Aorta (tissue), 5 donors: Measurements from ENCODE around the gene HOGA1. TPM values are rescaled to one million over a fixed set of nuclear protein-coding genes. Genes with fewer than 3 reads are reported as not detected.
"Not testable (repeated sequence)": the region's sequence is repeated elsewhere in the genome, so short reads cannot be mapped to it uniquely, and the experiment has no call there.

ENCODE experiments used
- ATAC-seq: fragments of 200-7000 bp; cut with Tn5 transposase; one replicate; pipeline ENCODE4 v1.9.1; 2022; ENCODE audit warnings: moderate library complexity; ENCODE audit not compliant: low FRiP score
- DNase-seq, 2 donors: peaks; one replicate each; pipeline ENCODE4 v3.0.0-alpha.2; 2020
- H3K27ac ChIP-seq, 2 donors: one replicate each; pipeline ENCODE4 v1.5.1; 2013; ENCODE audit warnings: low read length in 2 of 2, mild to moderate bottlenecking in 2 of 2, moderate library complexity in 2 of 2, control low read depth in 1 of 2, inconsistent platforms in 1 of 2, low read depth in 1 of 2
- H3K27me3 ChIP-seq, 2 donors: one replicate each; pipeline ENCODE4 v1.6.1; 2013; ENCODE audit warnings: control low read depth in 1 of 2, low read length in 1 of 2, mild to moderate bottlenecking in 1 of 2, moderate library complexity in 1 of 2; ENCODE audit not compliant: insufficient read depth in 2 of 2, control insufficient read depth in 1 of 2
- H3K36me3 ChIP-seq, 2 donors: one replicate each; pipeline ENCODE4 v1.6.1; 2013; ENCODE audit warnings: control low read depth in 1 of 2, low read length in 1 of 2, mild to moderate bottlenecking in 1 of 2; ENCODE audit not compliant: insufficient read depth in 2 of 2, control insufficient read depth in 1 of 2
- H3K4me1 ChIP-seq, 2 donors: one replicate each; pipeline ENCODE4 v1.6.1; 2013; ENCODE audit warnings: low read length in 2 of 2, control low read depth in 1 of 2, mild to moderate bottlenecking in 1 of 2, moderate library complexity in 1 of 2; ENCODE audit not compliant: insufficient read depth in 2 of 2, control insufficient read depth in 1 of 2
- H3K4me3 ChIP-seq, 2 donors: one replicate each; pipeline ENCODE4 v1.5.1; 2013; ENCODE audit warnings: low read length in 2 of 2, control low read depth in 1 of 2, mild to moderate bottlenecking in 1 of 2
- H3K9me3 ChIP-seq: one replicate; pipeline ENCODE4 v1.6.1; 2013; ENCODE audit warnings: mild to moderate bottlenecking, low read length; ENCODE audit not compliant: control insufficient read depth
- WGBS, 2 donors: extraction: QIAGEN DNeasy Blood & Tissue Kit; methylation state at CpG; one replicate each; pipeline ENCODE4 v1.1.7; 2013; 5-methylcytosine and 5-hydroxymethylcytosine counted together
- intact Hi-C, 2 donors: fragments of 100-400 bp; cut with DNase I; formaldehyde crosslinking; loops; one replicate each; pipeline versions ENCODE4 v1.14.2 to v1.15.0; 2022
- polyA plus RNA-seq, 2 donors: library from polyadenylated mRNA; stranded (reverse); fragments of 200-250 nt; gene quantifications; one replicate each; pipeline ENCODE4 v1.2.3, GENCODE V29; 2013
- total RNA-seq, 2 donors: library from RNA; stranded (reverse); fragmentation: NEBNext Ultra II Directional; extraction: Animal tissue kit (Norgen Biotek cat#: 25700); gene quantifications; one replicate each; pipeline ENCODE4 v1.2.1, GENCODE V29; 2021
- donor health status: healthy with polysubstance abuse.
- donor health status: Bipolar disorder and iron deficiency.
- donor health status: DM: no; HTN: no; CAD: no.
- donor health status: DM: no; HTN: no; CAD: no.
- donor health status: DM: yes; HTN: yes; CAD: no.

The HOGA1 gene
- total and polyA plus RNA-seq, 4 donors, result 1.9 to 4.6 (median 3.9) TPM

GRCh38 chr10:97573021-97573420 lies 11.2 kb upstream of the HOGA1 start:
- intact Hi-C loops, result loop anchor here in 1 of 2 donors (2.0 kb wide), 1 partner anchor 38 kb away; no protein-coding TSS in a partner anchor
- H3K9me3 ChIP-seq, result no peaks in the 10 kb centered on the region
- peaks cover 2 to 6% of the 10 kb centered on the region in 2 donors for H3K36me3 ChIP-seq
- ATAC-seq (no peak), DNase-seq (peak in 1 of 2 donors; percentile 31)
- H3K27me3 ChIP-seq, result no peaks in the 10 kb centered on the region
- WGBS, 2 donors, result 96 to 97% methylated on average over 2 of the region's 2 CpGs
- no peak overlapping the region for H3K4me3 ChIP-seq
- no peak overlapping the region for H3K27ac ChIP-seq
- H3K4me1 ChIP-seq, result no peaks in the 10 kb centered on the region

GRCh38 chr10:97573672-97574071 lies 10.5 kb upstream of the HOGA1 start:
- intact Hi-C loops, result loop anchor here (1.0 to 2.0 kb wide), 2 partner anchors 23 to 37 kb away; no protein-coding TSS in a partner anchor
- WGBS, 2 donors, result 75 to 76% methylated on average over 2 of the region's 2 CpGs

GRCh38 chr10:97574374-97575126 lies 9.6 kb upstream of the HOGA1 start:
- intact Hi-C loops, result loop anchor here in 1 of 2 donors (1.0 kb wide), 1 partner anchor 22 kb away; no protein-coding TSS in a partner anchor
- no peaks in the 10 kb centered on the region for H3K27me3 ChIP-seq

More at GRCh38 chr10:97573672-97574071, 10.5 kb upstream of the HOGA1 start:
- ATAC-seq, result no peak
- no peaks in the 10 kb centered on the region for H3K27me3 ChIP-seq
- no peak overlapping the region for H3K27ac ChIP-seq
- H3K4me3 ChIP-seq, result no peak overlapping the region
- H3K36me3 ChIP-seq, result peaks cover 2 to 6% of the 10 kb centered on the region in 2 donors
- H3K9me3 ChIP-seq, result no peaks in the 10 kb centered on the region
- H3K4me1 ChIP-seq, result no peaks in the 10 kb centered on the region
- DNase-seq, result peak in 1 of 2 donors; percentile 21

GRCh38 chr10:97575127-97575668 lies 9.0 kb upstream of the HOGA1 start:
- Histone ChIP-seq H3K36me3 (peaks cover 1 to 4% of the 10 kb centered on the region in 2 donors), H3K27ac (peak overlapping the region in 1 of 2 donors; percentile 75), H3K4me1 (no peaks in the 10 kb centered on the region), H3K9me3 (no peaks in the 10 kb centered on the region), H3K4me3 (no peak overlapping the region), H3K27me3 (no peaks in the 10 kb centered on the region)
- 91 to 97% methylated on average over 6 of the region's 6 CpGs for WGBS, 2 donors
- intact Hi-C loops, result no loop called here
- DNase-seq (peak in 1 of 2 donors; percentile 61), ATAC-seq (no peak)

More at GRCh38 chr10:97574374-97575126, 9.6 kb upstream of the HOGA1 start:
- ATAC-seq, result peak; percentile 23
- no peaks in the 10 kb centered on the region for H3K9me3 ChIP-seq
- no peaks in the 10 kb centered on the region for H3K4me1 ChIP-seq
- DNase-seq, result peak; percentile 70 to 89
- peak overlapping the region in 1 of 2 donors; percentile 75 for H3K27ac ChIP-seq
- H3K4me3 ChIP-seq, result no peak overlapping the region
- H3K36me3 ChIP-seq, result peaks cover 2 to 6% of the 10 kb centered on the region in 2 donors
- 28 to 29% methylated on average over 4 of the region's 4 CpGs for WGBS, 2 donors

- WGBS, 2 donors, result 57 to 58% methylated on average over 5 of the region's 5 CpGs
- H3K36me3 ChIP-seq, H3K4me3 ChIP-seq, H3K4me1 ChIP-seq, H3K9me3 ChIP-seq, intact Hi-C loops, ATAC-seq, H3K27me3 ChIP-seq: not testable (repeated sequence)
- H3K27ac ChIP-seq, result peak overlapping the region in 1 of 2 donors; percentile 22
- peak in 1 of 2 donors; percentile 23 for DNase-seq
Observed at GRCh38 chr10:97576487-97576886, 7.7 kb upstream of the HOGA1 start.

- ATAC-seq (no peak), DNase-seq (peak in 1 of 2 donors; percentile 58)
- 81% methylated on average over 9 of the region's 9 CpGs for WGBS, 2 donors
Observed at GRCh38 chr10:97577701-97578100, 6.5 kb upstream of the HOGA1 start.

GRCh38 chr10:97578171-97578844 lies 5.9 kb upstream of the HOGA1 start:
- DNase-seq, result peak in 1 of 2 donors; percentile 65
- Histone ChIP-seq H3K4me3 (no peak overlapping the region), H3K36me3 (no peaks in the 10 kb centered on the region), H3K9me3 (no peaks in the 10 kb centered on the region), H3K4me1 (no peaks in the 10 kb centered on the region), H3K27me3 (no peaks in the 10 kb centered on the region), H3K27ac (no peak overlapping the region)
- ATAC-seq, result no peak
- 71 to 76% methylated on average over 40 of the region's 40 CpGs for WGBS, 2 donors
- intact Hi-C loops, result no loop called here

More at GRCh38 chr10:97577701-97578100, 6.5 kb upstream of the HOGA1 start:
- H3K4me3 ChIP-seq, result no peak overlapping the region
- intact Hi-C loops, result no loop called here
- no peaks in the 10 kb centered on the region for H3K9me3 ChIP-seq
- no peak overlapping the region for H3K27ac ChIP-seq
- H3K36me3 ChIP-seq, result no peaks in the 10 kb centered on the region
- no peaks in the 10 kb centered on the region for H3K4me1 ChIP-seq
- H3K27me3 ChIP-seq, result no peaks in the 10 kb centered on the region

- no peaks in the 10 kb centered on the region for H3K9me3 ChIP-seq
- no peak overlapping the region for H3K4me3 ChIP-seq
- H3K4me1 ChIP-seq, result no peaks in the 10 kb centered on the region
- ATAC-seq (no peak), DNase-seq (peak in 1 of 2 donors; percentile 38)
- WGBS, 2 donors, result 93 to 94% methylated on average over 9 of the region's 9 CpGs
- no peaks in the 10 kb centered on the region for H3K36me3 ChIP-seq
- H3K27ac ChIP-seq, result no peak overlapping the region
- intact Hi-C loops, result no loop called here
- no peaks in the 10 kb centered on the region for H3K27me3 ChIP-seq
Observed at GRCh38 chr10:97580421-97581367, 3.5 kb upstream of the HOGA1 start.
